GM23338 (cell line): ENCODE results near the gene TNK2. TPM values are rescaled to one million over a fixed set of nuclear protein-coding genes. Genes with fewer than 3 reads are reported as not detected.
A peak's percentile ranks its signal among the peaks of the same experiment; 100 is the strongest.

Experiments used
- ATAC-seq: fragments of 200-7000 bp; cut with Tn5 transposase; 3 replicates; pipeline ENCODE4 v1.9.1; 2020
- DNase-seq: peaks from one replicate; pipeline ENCODE4 v3.0.0-alpha.2; 2015; ENCODE audit warnings: low spot score
- H2AFZ ChIP-seq: fragments of 200-600 bp; sonication (generic); 2 replicates; pipeline ENCODE4 v1.8.0; 2016; ENCODE audit warnings: antibody characterized with exemption, mild to moderate bottlenecking, moderate library complexity
- H3F3A ChIP-seq: fragments of 200-600 bp; sonication (generic); replicated peaks from 2 replicates; pipeline ENCODE4 v1.8.0; 2017; ENCODE audit warnings: antibody characterized with exemption, mixed run types, low read depth
- H3K27ac ChIP-seq: fragments of 200-600 bp; sonication (generic); 2 replicates; pipeline ENCODE4 v1.6.1; 2016; ENCODE audit warnings: low read depth
- H3K27me3 ChIP-seq: fragments of 200-600 bp; sonication (generic); 2 replicates; pipeline ENCODE4 v1.8.0; 2016; ENCODE audit warnings: mild to moderate bottlenecking, mixed run types, moderate library complexity; ENCODE audit not compliant: insufficient read depth
- H3K36me3 ChIP-seq: fragments of 200-600 bp; sonication (generic); 2 replicates; pipeline ENCODE4 v1.8.0; 2016; ENCODE audit warnings: mild to moderate bottlenecking; ENCODE audit not compliant: insufficient read depth
- H3K4me1 ChIP-seq: fragments of 200-600 bp; sonication (generic); 2 replicates; pipeline ENCODE4 v1.8.0; 2016; ENCODE audit warnings: mild to moderate bottlenecking, moderate library complexity; ENCODE audit not compliant: insufficient read depth
- H3K4me2 ChIP-seq: fragments of 200-600 bp; sonication (generic); 2 replicates; pipeline ENCODE4 v1.7.1; 2017; ENCODE audit warnings: mixed run types
- H3K4me3 ChIP-seq: fragments of 200-600 bp; sonication (generic); 2 replicates; pipeline ENCODE4 v1.6.1; 2016; ENCODE audit warnings: mixed run types
- H3K79me2 ChIP-seq: fragments of 200-600 bp; sonication (generic); replicated peaks from 2 replicates; pipeline ENCODE4 v1.8.0; 2017; ENCODE audit warnings: mild to moderate bottlenecking; ENCODE audit not compliant: insufficient read depth
- H3K9me2 ChIP-seq: fragments of 200-600 bp; sonication (generic); 2 replicates; pipeline ENCODE4 v1.8.0; 2017; ENCODE audit not compliant: insufficient read depth
- H4K20me1 ChIP-seq: fragments of 200-600 bp; sonication (generic); replicated peaks from 2 replicates; pipeline ENCODE4 v1.8.0; 2017; ENCODE audit warnings: mild to moderate bottlenecking; ENCODE audit not compliant: insufficient read depth
- H3K27ac Mint-ChIP-seq: 2 replicates; pipeline ENCODE4 v1.8.0; 2020; ENCODE audit warnings: inconsistent platforms, mild to moderate bottlenecking, moderate library complexity, mixed read lengths
- H3K27me3 Mint-ChIP-seq: 3 replicates; pipeline ENCODE4 v1.8.0; 2022; ENCODE audit warnings: low read depth, mild to moderate bottlenecking, moderate library complexity, mixed read lengths, inconsistent platforms; ENCODE audit not compliant: insufficient read depth, poor library complexity
- H3K36me3 Mint-ChIP-seq: 3 replicates; pipeline ENCODE4 v1.8.0; 2021; ENCODE audit warnings: low read depth, mild to moderate bottlenecking, inconsistent platforms, moderate library complexity, mixed read lengths
- H3K4me1 Mint-ChIP-seq: 3 replicates; pipeline ENCODE4 v1.8.0; 2020; ENCODE audit warnings: mild to moderate bottlenecking, inconsistent platforms, mixed read lengths
- H3K4me3 Mint-ChIP-seq: 3 replicates; pipeline ENCODE4 v1.8.0; 2021; ENCODE audit warnings: moderate library complexity, mild to moderate bottlenecking, inconsistent platforms, mixed read lengths
- H3K9me3 Mint-ChIP-seq: 3 replicates; pipeline ENCODE4 v1.8.0; 2020; ENCODE audit warnings: moderate library complexity, mild to moderate bottlenecking, inconsistent platforms, mixed read lengths
- EZH2phosphoT487 ChIP-seq: fragments of 200-600 bp; sonication (generic); IDR thresholded peaks from one replicate; pipeline ENCODE4 v1.8.1; 2018; ENCODE audit warnings: antibody characterized with exemption; ENCODE audit not compliant: unreplicated experiment
- NANOG ChIP-seq: IDR thresholded peaks from 2 replicates; pipeline ENCODE4 v1.6.1; 2016; ENCODE audit warnings: antibody characterized with exemption, borderline replicate concordance
- POLR2AphosphoS5 ChIP-seq: IDR thresholded peaks from 2 replicates; pipeline ENCODE4 v1.6.1; 2016; ENCODE audit warnings: antibody characterized with exemption, low read depth
- ZNF114 ChIP-seq: fragments of 250-450 bp; sonication (Bioruptor Pico); IDR thresholded peaks from 2 replicates; pipeline ENCODE4 v1.5.0; 2020; ENCODE audit warnings: mild to moderate bottlenecking, moderate library complexity
- ZNF331 ChIP-seq: fragments of 250-450 bp; sonication (Bioruptor Pico); IDR thresholded peaks from 2 replicates; pipeline ENCODE4 v1.5.0; 2020; ENCODE audit warnings: low read depth, mild to moderate bottlenecking, moderate library complexity
- long read RNA-seq: library from polyadenylated mRNA; unstranded; transcript quantifications from one replicate; pipeline ENCODE4 v2.0.0, GENCODE V29; 2020; ENCODE audit not compliant: unreplicated experiment
- polyA plus RNA-seq: library from polyadenylated mRNA; unstranded; fragments of >200 nt; fragmentation: Nextera tagmentation; extraction: Ambion mirVana; gene quantifications from 2 replicates; pipeline ENCODE4 v1.2.1, GENCODE V29; 2016
- total RNA-seq: library from RNA; depleted of rRNA; stranded (reverse); fragments of >200 nt; shearing (Covaris generic); gene quantifications from 2 replicates; pipeline ENCODE4 v1.2.3, GENCODE V29; 2014; rRNA removed
- TF ChIP-seq, protein P1 (sequence below), 2 experiments: fragments of 200-600 bp in 1 of 2; sonication (generic) in 1 of 2; conservative IDR thresholded peaks; 2 replicates each; pipeline versions ENCODE4 v1.5.1 to v1.6.1; 2016 to 2017; ENCODE audit warnings: antibody characterized with exemption in 2 of 2, low read depth in 2 of 2, mild to moderate bottlenecking in 2 of 2, moderate library complexity in 1 of 2
- TF ChIP-seq, protein P2 (sequence below): fragments of 250-450 bp; sonication (Bioruptor Pico); IDR thresholded peaks from 2 replicates; pipeline ENCODE4 v1.5.0; 2020; ENCODE audit warnings: mild to moderate bottlenecking, moderate library complexity

Gene TNK2
- total RNA-seq (17.4 and 22.5 TPM in 2 replicates), polyA plus RNA-seq (9.6 and 10.0 TPM in 2 replicates)
- long read RNA-seq, result 0 reads

DNA sequence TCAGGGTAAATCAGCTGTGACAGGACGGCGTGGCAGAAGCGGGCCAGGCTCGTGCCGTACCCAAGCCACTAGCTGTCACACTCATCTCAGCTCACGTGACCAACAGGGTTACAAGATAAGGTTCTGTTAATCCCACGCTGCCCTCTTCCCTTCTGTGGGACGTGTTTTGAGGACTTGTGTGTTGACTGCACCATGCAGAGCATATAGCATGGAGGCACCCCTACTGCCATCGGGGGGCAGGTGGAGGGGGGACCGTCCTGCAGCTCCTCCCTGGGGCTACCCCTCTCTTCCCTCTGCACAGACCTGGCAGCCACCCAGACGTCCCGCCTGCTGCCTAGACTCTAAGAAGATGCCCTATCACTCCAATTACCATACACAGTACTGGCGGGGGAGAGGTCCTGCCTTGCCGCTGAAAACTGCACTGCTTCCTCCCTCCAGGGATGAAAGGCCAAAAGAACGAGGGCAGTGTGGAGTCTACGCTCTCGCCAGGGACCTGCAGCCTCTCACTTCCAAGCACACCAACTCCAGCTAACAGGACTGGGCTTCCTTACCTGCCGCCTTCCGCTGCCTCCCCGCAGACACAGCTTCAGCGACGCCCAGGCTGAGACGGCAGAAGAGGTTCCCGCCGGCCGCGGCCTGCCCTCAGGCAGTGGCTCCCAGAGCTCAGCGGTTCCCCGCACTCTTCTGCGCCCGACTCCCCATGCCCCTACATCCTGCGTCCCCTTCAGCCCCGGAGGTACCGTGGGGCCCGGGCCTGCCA is at the start of gene TNK2:
TSS of gene TNK2 (minus strand) at position 618 of the 760 bp plus-strand sequence. CDS start 19,963 bp downstream, outside the sequence.
- Mint-ChIP-seq H3K4me1 (peaks cover 32% of the 10 kb centered on the region), H3K36me3 (no peaks in the 10 kb centered on the region), H3K4me3 (peak within 1 kb of the TSS; percentile 88), H3K27me3 (peaks cover 22% of the 10 kb centered on the region), H3K27ac (no peak within 1 kb of the TSS), H3K9me3 (no peaks in the 10 kb centered on the region)
- Histone ChIP-seq H3K79me2 (peaks cover 52% of the 10 kb centered on the region), H4K20me1 (peaks cover 27% of the 10 kb centered on the region), H3K27ac (no peak within 1 kb of the TSS), H2AFZ (no peak within 1 kb of the TSS), H3K9me2 (no peaks in the 10 kb centered on the region), H3K36me3 (no peaks in the 10 kb centered on the region), H3K4me2 (peak within 1 kb of the TSS; percentile 88), H3K27me3 (peaks cover 5% of the 10 kb centered on the region; the same call in 1 of the 2 replicates), H3K4me1 (peaks cover 22% of the 10 kb centered on the region), H3F3A (peaks cover 13% of the 10 kb centered on the region; the same call in 1 of the 2 replicates), H3K4me3 (peak within 1 kb of the TSS; percentile 75)
- DNase-seq (peak; percentile 48), ATAC-seq (peak; percentile 28)
- TF ChIP-seq POLR2AphosphoS5 (peak; percentile 30; the same call in 1 of the 2 replicates), NANOG (no peak), ZNF114 (CRISPR knock-in tag) (no peak)
- TF ChIP-seq, protein P1, sequence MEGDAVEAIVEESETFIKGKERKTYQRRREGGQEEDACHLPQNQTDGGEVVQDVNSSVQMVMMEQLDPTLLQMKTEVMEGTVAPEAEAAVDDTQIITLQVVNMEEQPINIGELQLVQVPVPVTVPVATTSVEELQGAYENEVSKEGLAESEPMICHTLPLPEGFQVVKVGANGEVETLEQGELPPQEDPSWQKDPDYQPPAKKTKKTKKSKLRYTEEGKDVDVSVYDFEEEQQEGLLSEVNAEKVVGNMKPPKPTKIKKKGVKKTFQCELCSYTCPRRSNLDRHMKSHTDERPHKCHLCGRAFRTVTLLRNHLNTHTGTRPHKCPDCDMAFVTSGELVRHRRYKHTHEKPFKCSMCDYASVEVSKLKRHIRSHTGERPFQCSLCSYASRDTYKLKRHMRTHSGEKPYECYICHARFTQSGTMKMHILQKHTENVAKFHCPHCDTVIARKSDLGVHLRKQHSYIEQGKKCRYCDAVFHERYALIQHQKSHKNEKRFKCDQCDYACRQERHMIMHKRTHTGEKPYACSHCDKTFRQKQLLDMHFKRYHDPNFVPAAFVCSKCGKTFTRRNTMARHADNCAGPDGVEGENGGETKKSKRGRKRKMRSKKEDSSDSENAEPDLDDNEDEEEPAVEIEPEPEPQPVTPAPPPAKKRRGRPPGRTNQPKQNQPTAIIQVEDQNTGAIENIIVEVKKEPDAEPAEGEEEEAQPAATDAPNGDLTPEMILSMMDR (conservative IDR thresholded peaks at IDR 0.05; ENCODE audit: low read depth in 2 of 2), result no peak

DNA sequence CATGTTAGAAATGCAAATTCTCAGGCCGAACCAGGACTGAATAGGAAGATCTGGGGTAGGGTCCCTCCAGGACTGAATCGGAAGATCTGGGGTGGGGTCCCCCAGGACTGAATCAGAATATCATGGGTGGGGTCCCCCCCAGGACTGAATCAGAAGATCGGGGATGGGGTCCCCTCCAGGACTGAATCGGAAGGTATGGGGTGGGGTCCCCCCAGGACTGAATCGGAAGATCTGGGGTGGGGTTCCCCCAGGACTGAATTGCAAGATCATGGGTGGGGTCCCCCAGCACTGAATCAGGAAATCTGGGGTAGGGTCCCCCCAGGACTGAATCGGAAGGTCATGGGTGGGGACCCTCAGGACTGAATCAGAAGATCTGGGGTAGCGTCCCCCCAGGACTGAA is 48.2 kb upstream of the TNK2 start:
- TF ChIP-seq, protein P2, sequence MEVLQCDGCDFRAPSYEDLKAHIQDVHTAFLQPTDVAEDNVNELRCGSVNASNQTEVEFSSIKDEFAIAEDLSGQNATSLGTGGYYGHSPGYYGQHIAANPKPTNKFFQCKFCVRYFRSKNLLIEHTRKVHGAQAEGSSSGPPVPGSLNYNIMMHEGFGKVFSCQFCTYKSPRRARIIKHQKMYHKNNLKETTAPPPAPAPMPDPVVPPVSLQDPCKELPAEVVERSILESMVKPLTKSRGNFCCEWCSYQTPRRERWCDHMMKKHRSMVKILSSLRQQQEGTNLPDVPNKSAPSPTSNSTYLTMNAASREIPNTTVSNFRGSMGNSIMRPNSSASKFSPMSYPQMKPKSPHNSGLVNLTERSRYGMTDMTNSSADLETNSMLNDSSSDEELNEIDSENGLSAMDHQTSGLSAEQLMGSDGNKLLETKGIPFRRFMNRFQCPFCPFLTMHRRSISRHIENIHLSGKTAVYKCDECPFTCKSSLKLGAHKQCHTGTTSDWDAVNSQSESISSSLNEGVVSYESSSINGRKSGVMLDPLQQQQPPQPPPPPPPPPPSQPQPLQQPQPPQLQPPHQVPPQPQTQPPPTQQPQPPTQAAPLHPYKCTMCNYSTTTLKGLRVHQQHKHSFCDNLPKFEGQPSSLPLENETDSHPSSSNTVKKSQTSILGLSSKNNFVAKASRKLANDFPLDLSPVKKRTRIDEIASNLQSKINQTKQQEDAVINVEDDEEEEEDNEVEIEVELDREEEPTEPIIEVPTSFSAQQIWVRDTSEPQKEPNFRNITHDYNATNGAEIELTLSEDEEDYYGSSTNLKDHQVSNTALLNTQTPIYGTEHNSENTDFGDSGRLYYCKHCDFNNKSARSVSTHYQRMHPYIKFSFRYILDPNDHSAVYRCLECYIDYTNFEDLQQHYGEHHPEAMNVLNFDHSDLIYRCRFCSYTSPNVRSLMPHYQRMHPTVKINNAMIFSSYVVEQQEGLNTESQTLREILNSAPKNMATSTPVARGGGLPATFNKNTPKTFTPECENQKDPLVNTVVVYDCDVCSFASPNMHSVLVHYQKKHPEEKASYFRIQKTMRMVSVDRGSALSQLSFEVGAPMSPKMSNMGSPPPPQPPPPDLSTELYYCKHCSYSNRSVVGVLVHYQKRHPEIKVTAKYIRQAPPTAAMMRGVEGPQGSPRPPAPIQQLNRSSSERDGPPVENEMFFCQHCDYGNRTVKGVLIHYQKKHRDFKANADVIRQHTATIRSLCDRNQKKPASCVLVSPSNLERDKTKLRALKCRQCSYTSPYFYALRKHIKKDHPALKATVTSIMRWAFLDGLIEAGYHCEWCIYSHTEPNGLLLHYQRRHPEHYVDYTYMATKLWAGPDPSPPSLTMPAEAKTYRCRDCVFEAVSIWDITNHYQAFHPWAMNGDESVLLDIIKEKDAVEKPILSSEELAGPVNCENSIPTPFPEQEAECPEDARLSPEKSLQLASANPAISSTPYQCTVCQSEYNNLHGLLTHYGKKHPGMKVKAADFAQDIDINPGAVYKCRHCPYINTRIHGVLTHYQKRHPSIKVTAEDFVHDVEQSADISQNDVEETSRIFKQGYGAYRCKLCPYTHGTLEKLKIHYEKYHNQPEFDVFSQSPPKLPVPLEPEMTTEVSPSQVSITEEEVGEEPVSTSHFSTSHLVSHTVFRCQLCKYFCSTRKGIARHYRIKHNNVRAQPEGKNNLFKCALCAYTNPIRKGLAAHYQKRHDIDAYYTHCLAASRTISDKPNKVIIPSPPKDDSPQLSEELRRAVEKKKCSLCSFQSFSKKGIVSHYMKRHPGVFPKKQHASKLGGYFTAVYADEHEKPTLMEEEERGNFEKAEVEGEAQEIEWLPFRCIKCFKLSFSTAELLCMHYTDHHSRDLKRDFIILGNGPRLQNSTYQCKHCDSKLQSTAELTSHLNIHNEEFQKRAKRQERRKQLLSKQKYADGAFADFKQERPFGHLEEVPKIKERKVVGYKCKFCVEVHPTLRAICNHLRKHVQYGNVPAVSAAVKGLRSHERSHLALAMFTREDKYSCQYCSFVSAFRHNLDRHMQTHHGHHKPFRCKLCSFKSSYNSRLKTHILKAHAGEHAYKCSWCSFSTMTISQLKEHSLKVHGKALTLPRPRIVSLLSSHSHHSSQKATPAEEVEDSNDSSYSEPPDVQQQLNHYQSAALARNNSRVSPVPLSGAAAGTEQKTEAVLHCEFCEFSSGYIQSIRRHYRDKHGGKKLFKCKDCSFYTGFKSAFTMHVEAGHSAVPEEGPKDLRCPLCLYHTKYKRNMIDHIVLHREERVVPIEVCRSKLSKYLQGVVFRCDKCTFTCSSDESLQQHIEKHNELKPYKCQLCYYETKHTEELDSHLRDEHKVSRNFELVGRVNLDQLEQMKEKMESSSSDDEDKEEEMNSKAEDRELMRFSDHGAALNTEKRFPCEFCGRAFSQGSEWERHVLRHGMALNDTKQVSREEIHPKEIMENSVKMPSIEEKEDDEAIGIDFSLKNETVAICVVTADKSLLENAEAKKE (CRISPR knock-in tag), result no peak
- TF ChIP-seq EZH2phosphoT487, result no peak
- TF ChIP-seq, protein P1 (conservative IDR thresholded peaks at IDR 0.05; ENCODE audit: low read depth in 2 of 2), result no peak
- no peak for TF ChIP-seq ZNF114 (CRISPR knock-in tag)
- no peak for TF ChIP-seq ZNF331
- Mint-ChIP-seq H3K27ac (no peak overlapping the region), H3K4me1 (peaks cover 11% of the 10 kb centered on the region), H3K27me3 (peaks cover 9% of the 10 kb centered on the region), H3K36me3 (peaks cover 21% of the 10 kb centered on the region), H3K9me3 (peaks cover 11% of the 10 kb centered on the region), H3K4me3 (no peak overlapping the region)
- peaks cover 7% of the 10 kb centered on the region for H3F3A ChIP-seq
- H3K79me2 ChIP-seq, result no peaks in the 10 kb centered on the region
- H3K4me1 ChIP-seq, result no peaks in the 10 kb centered on the region
- ATAC-seq (no peak), DNase-seq (no peak)
- H3K27me3 ChIP-seq, result peaks cover 5% of the 10 kb centered on the region; the same call in 1 of the 2 replicates
- no peak overlapping the region for H3K4me3 ChIP-seq
- no peak overlapping the region for H2AFZ ChIP-seq
- H3K27ac ChIP-seq, result no peak overlapping the region
- no peaks in the 10 kb centered on the region for H3K36me3 ChIP-seq
- no peak overlapping the region for H3K4me2 ChIP-seq
- 0 out of 2 replicates have a peak, but pooled peaks cover 3% of the 10 kb centered on the region for H3K9me2 ChIP-seq
- H4K20me1 ChIP-seq, result no peaks in the 10 kb centered on the region
